ENCODE data around the gene PROCA1. TPM values are rescaled to one million over a fixed set of nuclear protein-coding genes. Genes with fewer than 3 reads are reported as not detected.

Gene PROCA1
- total and polyA plus RNA-seq, 9 of the 15 experiments (the other 6 are each of a cell fraction or from before 2014, with no cell fraction given) = 0.78 to 16.2 (median 5.6) TPM

GRCh38 chr17:28729950-28730330, 18.3 kb upstream of the PROCA1 start (continued):
- TF ChIP-seq CHCHD3 (CRISPR knock-in tag; IDR thresholded peaks at IDR 0.05) (no peak), CHAMP1 (IDR thresholded peaks at IDR 0.05) (no peak), ELK1 (CRISPR knock-in tag; IDR thresholded peaks at IDR 0.05) (no peak), SRSF3 (IDR thresholded peaks at IDR 0.05; ENCODE audit: insufficient read depth, low read length) (no peak), NR0B1 (IDR thresholded peaks at IDR 0.05; ENCODE audit: partially characterized antibody) (no peak)
